GM21723 (cell line): Measurements from ENCODE around the gene CRCP.
"Not testable (repeated sequence)": the region's sequence is repeated elsewhere in the genome, so short reads cannot be mapped to it uniquely, and the experiment has no call there.

ENCODE experiments used
- ATAC-seq: cut with Tn5 transposase; IDR thresholded peaks from one replicate; pipeline ENCODE4 v1.9.1; 2021; ENCODE audit warnings: mild to moderate bottlenecking, moderate library complexity; ENCODE audit not compliant: unreplicated experiment

Gene CRCP

GRCh38 chr7:66105263-66105748, 9.3 kb upstream of the CRCP start:
- ATAC-seq, result no peak

- not testable (repeated sequence) for ATAC-seq
Measured at GRCh38 chr7:66108410-66108809, 6.2 kb upstream of the CRCP start.

- no peak for ATAC-seq
Measured at GRCh38 chr7:66110856-66111255, 3.8 kb upstream of the CRCP start.

GRCh38 chr7:66116680-66117420, 2.2 kb downstream of the CRCP start:
- ATAC-seq, result not testable (repeated sequence)

GRCh38 chr7:66118603-66119002, 4.0 kb downstream of the CRCP start:
- ATAC-seq, result no peak

- ATAC-seq, result no peak
Measured at GRCh38 chr7:66119245-66119850, 4.7 kb downstream of the CRCP start.

GRCh38 chr7:66123175-66123528, 8.5 kb downstream of the CRCP start:
- ATAC-seq, result no peak

GRCh38 chr7:66124569-66124861, 9.9 kb downstream of the CRCP start:
- ATAC-seq, result not testable (repeated sequence)

- no peak for ATAC-seq
Measured at GRCh38 chr7:66125052-66125694, 10.5 kb downstream of the CRCP start.

GRCh38 chr7:66125781-66126352, 11.2 kb downstream of the CRCP start:
- not testable (repeated sequence) for ATAC-seq

- not testable (repeated sequence) for ATAC-seq
Measured at GRCh38 chr7:66127172-66127571, 12.5 kb downstream of the CRCP start.

- ATAC-seq, result no peak
Measured at GRCh38 chr7:66138994-66139752, 24.5 kb downstream of the CRCP start.

- no peak for ATAC-seq
Measured at GRCh38 chr7:66140924-66141323, 26.3 kb downstream of the CRCP start.

GRCh38 chr7:66142334-66142733, 27.7 kb downstream of the CRCP start:
- no peak for ATAC-seq

- ATAC-seq, result no peak
Measured at GRCh38 chr7:66142996-66143395, 28.3 kb downstream of the CRCP start.

GRCh38 chr7:66143876-66144332, 29.3 kb downstream of the CRCP start:
- ATAC-seq, result no peak

- ATAC-seq, result no peak
Measured at GRCh38 chr7:66145400-66146104, 30.9 kb downstream of the CRCP start.

GRCh38 chr7:66146701-66147100, 32.1 kb downstream of the CRCP start:
- no peak for ATAC-seq

GRCh38 chr7:66147657-66148056, 33.0 kb downstream of the CRCP start:
- not testable (repeated sequence) for ATAC-seq

- ATAC-seq, result no peak
Measured at GRCh38 chr7:66150471-66150870, 35.8 kb downstream of the CRCP start.
